SU-DHL-6 (cell line): ENCODE measurements around the gene TGM6.

Experiments
- CTCF ChIP-seq: fragments of 200-600 bp; sonication (generic); IDR thresholded peaks from one replicate; pipeline ENCODE4 v1.5.1; 2017; ENCODE audit warnings: antibody characterized with exemption, mild to moderate bottlenecking, low read length, moderate library complexity; ENCODE audit not compliant: insufficient read depth, poor library complexity, severe bottlenecking
- EZH2phosphoT487 ChIP-seq: fragments of 200-600 bp; sonication (generic), shearing (Covaris generic); conservative IDR thresholded peaks from 2 replicates; pipeline ENCODE4 v1.6.1; 2018; ENCODE audit warnings: mild to moderate bottlenecking, antibody characterized with exemption, low read length, moderate library complexity, mixed read lengths

GRCh38 chr20:2363187-2363586, 17.5 kb upstream of the TGM6 start:
- TF ChIP-seq CTCF (no peak), EZH2phosphoT487 (no peak)
